Activated T-cell treated with anti-CD3 and anti-CD28 coated beads, Interleukin-2, amount 50 U/mL, for 1 hour (primary cell): ENCODE results near the gene TIGD1.
A peak's percentile ranks its signal among the peaks of the same experiment; 100 is the strongest.
"Not testable (repeated sequence)": the region's sequence is repeated elsewhere in the genome, so short reads cannot be mapped to it uniquely, and the experiment has no call there.

Source experiments
- DNase-seq: peaks from one replicate; pipeline ENCODE4 v3.0.0-alpha.2; 2020

The TIGD1 gene

GRCh38 chr2:232550354-232551249, at the start of gene TIGD1, which contains the start of gene EIF4E2:
TSS of gene TIGD1 (minus strand) at chr2:232550557. CDS start at chr2:232549882, 675 bp downstream.
TSS of gene EIF4E2 (plus strand) at chr2:232550689. CDS start at chr2:232550725, 36 bp downstream.
- DNase-seq, result peak; percentile 92

GRCh38 chr2:232598293-232598692, 47.9 kb upstream of the TIGD1 start:
- DNase-seq, result no peak

- no peak for DNase-seq
Observed at GRCh38 chr2:232597362-232598079, 47.2 kb upstream of the TIGD1 start.

- DNase-seq, result no peak
Observed at GRCh38 chr2:232593982-232594381, 43.6 kb upstream of the TIGD1 start.

- DNase-seq, result no peak
Observed at GRCh38 chr2:232592772-232593395, 42.5 kb upstream of the TIGD1 start.

DNA sequence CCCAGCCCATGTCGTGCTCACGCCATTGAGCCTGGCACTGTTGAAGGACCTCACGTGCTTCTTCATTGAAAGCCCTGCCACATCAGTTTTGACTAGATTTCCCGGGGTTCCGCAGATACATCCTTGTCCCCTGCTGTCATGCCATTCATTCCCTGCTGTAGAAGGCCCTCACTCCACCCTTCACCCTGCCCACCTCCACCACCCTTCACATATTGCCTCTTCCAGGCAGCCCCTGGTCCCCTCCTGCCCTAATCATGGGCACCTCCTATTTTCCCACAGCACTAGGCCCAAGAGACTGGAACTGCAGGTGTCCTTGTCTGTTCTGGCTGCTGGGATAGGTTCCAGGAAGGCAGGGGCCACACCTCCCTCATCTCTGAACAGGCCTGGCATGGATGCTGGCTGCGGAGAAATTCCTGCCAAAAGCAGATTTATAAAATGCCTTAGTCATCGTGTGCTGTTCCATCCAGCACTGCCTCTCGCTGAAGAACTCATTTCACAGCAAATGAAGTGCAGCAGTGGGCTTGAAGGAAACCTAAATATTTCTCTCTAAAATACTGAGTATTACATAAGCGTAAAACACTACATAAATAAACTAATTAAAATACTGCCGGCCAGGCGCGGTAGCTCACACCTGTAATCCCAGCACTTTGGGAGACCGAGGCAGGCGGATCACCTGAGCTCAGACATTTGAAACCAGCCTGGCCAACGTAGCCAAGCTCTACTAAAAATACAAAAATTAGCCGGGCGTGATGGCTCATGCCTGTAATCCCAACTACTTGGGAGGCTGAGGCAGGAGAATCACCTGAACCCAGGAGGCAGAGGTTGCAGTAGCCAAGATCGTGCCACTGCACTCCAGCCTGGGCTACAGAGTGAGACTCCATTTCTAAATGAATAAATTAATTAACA, 38.6 kb upstream of the TIGD1 start:
- no peak for DNase-seq

GRCh38 chr2:232588031-232588430, 37.7 kb upstream of the TIGD1 start:
- no peak for DNase-seq

DNA sequence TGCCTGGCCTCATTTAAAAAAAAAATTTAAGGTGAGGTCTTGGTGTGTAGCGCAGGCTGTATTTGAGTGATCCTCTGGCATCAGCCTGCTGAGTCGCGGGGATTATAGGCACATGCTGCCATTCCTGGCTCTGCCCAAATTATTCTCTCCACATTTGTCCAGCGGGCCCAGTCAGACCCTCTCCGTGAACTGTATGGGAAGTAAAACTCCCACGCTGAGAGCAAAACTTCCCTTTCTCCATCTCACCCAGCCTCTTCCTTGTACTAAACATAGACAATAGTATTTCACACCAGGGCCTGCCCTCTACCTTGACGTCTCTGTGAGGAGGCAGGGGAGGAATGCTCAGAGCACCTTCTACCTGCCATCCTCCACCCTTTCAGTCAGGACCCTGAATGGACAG, 37.2 kb upstream of the TIGD1 start:
- DNase-seq, result no peak

GRCh38 chr2:232586943-232587505, 36.7 kb upstream of the TIGD1 start:
- DNase-seq, result no peak

GRCh38 chr2:232584238-232584637, 33.9 kb upstream of the TIGD1 start:
- no peak for DNase-seq

DNA sequence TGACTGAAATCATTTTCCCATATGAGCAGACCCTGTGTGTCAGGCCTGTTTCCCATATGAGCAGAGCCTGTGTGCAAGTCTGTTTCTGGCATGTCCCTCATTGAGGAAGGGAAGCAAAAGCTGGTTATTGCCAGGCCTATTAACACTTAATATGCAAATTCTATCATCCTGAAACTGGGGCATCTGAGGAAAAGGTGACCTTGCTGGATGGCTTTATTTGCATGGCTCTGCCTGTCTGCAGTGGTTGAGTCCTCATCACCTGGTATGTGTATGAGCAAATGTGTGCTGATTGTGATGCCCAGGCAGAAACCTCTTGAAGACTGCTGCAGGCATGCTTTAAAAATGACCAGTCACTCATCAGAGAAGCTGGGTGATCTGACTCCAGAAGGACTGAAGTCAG, 31.4 kb upstream of the TIGD1 start:
- no peak for DNase-seq

- no peak for DNase-seq
Observed at GRCh38 chr2:232580648-232580981, 30.3 kb upstream of the TIGD1 start.

DNA sequence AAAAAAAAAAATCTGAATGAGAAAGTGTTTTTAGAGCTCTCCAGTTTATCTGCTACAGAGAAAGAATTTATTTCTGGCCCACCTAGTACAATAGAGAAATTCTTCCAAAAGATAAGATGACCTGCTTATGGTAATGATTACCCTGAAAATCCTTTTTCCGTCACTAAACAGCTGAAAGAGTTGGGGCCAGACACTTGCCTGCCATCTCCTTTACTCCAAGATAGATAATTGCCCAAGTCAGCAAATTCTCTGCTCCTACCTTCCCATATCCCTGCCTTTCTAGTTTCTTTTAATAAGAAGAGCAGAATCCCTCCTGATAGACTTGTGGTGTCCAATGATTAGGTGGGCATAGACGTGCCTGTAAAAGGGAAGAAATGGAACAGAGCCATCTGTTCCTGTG, 28.3 kb upstream of the TIGD1 start:
- no peak for DNase-seq

- no peak for DNase-seq
Observed at GRCh38 chr2:232577841-232578240, 27.5 kb upstream of the TIGD1 start.

GRCh38 chr2:232576995-232577394, 26.6 kb upstream of the TIGD1 start:
- no peak for DNase-seq

GRCh38 chr2:232575404-232575746, 25.0 kb upstream of the TIGD1 start:
- DNase-seq, result no peak

- DNase-seq, result no peak
Observed at GRCh38 chr2:232574674-232575403, 24.5 kb upstream of the TIGD1 start.

- no peak for DNase-seq
Observed at GRCh38 chr2:232573771-232574435, 23.5 kb upstream of the TIGD1 start.

GRCh38 chr2:232573042-232573441, 22.7 kb upstream of the TIGD1 start:
- DNase-seq, result no peak

DNA sequence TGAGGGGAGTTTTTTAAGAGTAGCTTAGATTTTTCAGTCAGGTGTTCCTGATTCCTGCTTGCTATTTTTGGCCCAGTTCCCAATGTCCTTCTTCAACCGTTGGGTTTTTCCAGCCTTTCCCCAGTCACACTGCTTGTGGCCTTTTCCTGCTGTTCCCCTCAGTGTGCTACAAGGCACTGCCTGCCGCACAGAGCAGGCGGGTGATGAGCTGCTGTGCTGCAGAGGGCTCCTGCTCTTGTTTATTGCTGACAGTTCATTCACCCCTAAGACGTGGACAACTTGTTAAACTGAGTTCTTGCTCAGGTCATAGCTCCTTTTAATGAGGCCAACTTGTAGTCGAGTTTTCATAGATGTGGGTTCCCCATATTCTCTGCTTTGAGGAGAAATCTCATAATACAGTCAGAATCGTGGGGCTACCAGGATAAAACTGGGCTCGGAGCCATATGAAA, 20.7 kb upstream of the TIGD1 start:
- DNase-seq, result no peak

DNA sequence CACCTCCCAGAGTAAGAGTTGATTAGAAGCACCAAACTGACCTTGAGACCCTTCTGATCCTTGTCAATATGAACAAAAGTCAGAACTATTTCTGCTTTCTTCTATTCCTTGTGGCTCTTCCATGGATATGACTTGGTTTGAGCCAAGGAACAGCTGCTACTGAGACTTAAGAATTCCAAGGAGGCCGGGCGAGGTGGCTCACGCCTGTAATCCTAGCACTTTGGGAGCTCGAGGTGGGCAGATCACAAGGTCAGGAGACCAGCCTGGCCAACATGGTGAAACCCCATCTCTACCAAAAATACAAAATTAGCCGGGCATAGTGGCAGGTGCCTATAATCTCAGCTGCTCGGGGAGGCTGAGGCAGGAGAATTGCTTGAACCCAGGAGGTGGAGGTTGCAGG, 20.1 kb upstream of the TIGD1 start:
- not testable (repeated sequence) for DNase-seq
